GM23248 (cell line): ENCODE results near the gene STARD13.

Source experiments
- EZH2 ChIP-seq: fragments of 200-600 bp; sonication (generic); IDR thresholded peaks from 2 replicates; pipeline ENCODE4 v1.6.1; 2018; ENCODE audit warnings: antibody characterized with exemption, mild to moderate bottlenecking; ENCODE audit not compliant: insufficient read depth, poor library complexity, severe bottlenecking
- EZH2phosphoT487 ChIP-seq: fragments of 200-600 bp; sonication (generic); IDR thresholded peaks from 2 replicates; pipeline ENCODE4 v1.6.1; 2018; ENCODE audit warnings: antibody characterized with exemption, moderate library complexity, mild to moderate bottlenecking, low read depth; ENCODE audit not compliant: insufficient read depth

DNA sequence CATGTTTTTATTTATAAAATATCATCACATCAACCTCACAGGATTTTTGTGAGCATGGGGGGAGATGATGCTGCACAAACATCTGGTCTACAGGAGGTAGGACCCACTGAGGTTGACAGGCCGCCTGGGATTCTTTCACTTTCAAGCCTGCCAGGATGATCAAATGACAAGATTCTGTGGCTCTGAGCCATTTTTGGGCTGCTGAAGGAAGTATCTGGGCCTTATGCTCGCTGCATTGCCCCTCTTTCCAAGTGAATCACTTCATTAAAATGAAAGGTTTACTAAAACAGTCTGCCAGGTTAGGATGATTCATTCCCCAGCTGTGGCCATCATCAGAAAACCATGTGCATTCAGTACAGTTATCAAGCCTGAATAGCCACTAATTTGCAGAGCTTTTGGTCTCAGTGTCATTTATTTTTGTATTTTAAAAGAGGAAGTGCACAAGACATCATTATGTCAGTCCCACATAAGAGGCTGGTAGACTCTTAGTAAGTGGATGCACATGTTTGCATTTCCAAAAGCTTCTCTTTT lies 34.4 kb downstream of the STARD13 start:
- TF ChIP-seq EZH2phosphoT487 (no peak), EZH2 (no peak)
